Astrocyte (in vitro differentiated cells and primary cell): ENCODE data around the gene KCNMA1. TPM values are rescaled to one million over a fixed set of nuclear protein-coding genes. Genes with fewer than 3 reads are reported as not detected.

Source experiments
- DNase-seq: peaks from one replicate; pipeline ENCODE4 v3.0.0-alpha.2; 2010; ENCODE audit warnings: low read depth
- FAIRE-seq: peaks from 2 replicates; lab custom pipeline; 2011; peaks lifted over from hg19 to GRCh38; lab: Jason Lieb, UNC
- H2AFZ ChIP-seq: 2 replicates; pipeline ENCODE4 v1.6.0; 2012; ENCODE audit warnings: low read depth, low read length, inconsistent platforms
- H3K27ac ChIP-seq: 2 replicates; pipeline ENCODE4 v1.5.1; 2011; ENCODE audit warnings: low read depth, low read length, inconsistent platforms
- H3K27me3 ChIP-seq: 2 replicates; pipeline ENCODE4 v1.6.0; 2011; ENCODE audit warnings: low read length, inconsistent platforms; ENCODE audit not compliant: insufficient read depth
- H3K36me3 ChIP-seq: 2 replicates; pipeline ENCODE4 v1.5.1; 2011; ENCODE audit warnings: low read length, inconsistent platforms; ENCODE audit not compliant: insufficient read depth
- H3K4me1 ChIP-seq: 2 replicates; pipeline ENCODE4 v1.5.1; 2011; ENCODE audit warnings: low read length, inconsistent platforms; ENCODE audit not compliant: insufficient read depth
- H3K4me2 ChIP-seq: 2 replicates; pipeline ENCODE4 v1.6.0; 2012; ENCODE audit warnings: low read length, inconsistent platforms
- H3K4me3 ChIP-seq: 2 replicates; pipeline ENCODE4 v1.5.1; 2011; ENCODE audit warnings: low read depth, mild to moderate bottlenecking, low read length, inconsistent platforms; ENCODE audit not compliant: insufficient read depth
- H3K79me2 ChIP-seq: 2 replicates; pipeline ENCODE4 v1.6.0; 2012; ENCODE audit warnings: mild to moderate bottlenecking, low read length, inconsistent platforms; ENCODE audit not compliant: insufficient read depth
- H3K9ac ChIP-seq: 2 replicates; pipeline ENCODE4 v1.6.0; 2012; ENCODE audit warnings: mild to moderate bottlenecking, low read length, inconsistent platforms
- H3K9me3 ChIP-seq: 2 replicates; pipeline ENCODE4 v1.5.1; 2012; ENCODE audit warnings: low read depth, mild to moderate bottlenecking, low read length, inconsistent platforms; ENCODE audit not compliant: insufficient read depth
- H4K20me1 ChIP-seq: 2 replicates; pipeline ENCODE4 v1.6.0; 2012; ENCODE audit warnings: low read length, inconsistent platforms; ENCODE audit not compliant: insufficient read depth
- H3K27ac Mint-ChIP-seq: one replicate; pipeline ENCODE4 v1.8.0; 2021; ENCODE audit warnings: mild to moderate bottlenecking, mixed read lengths; ENCODE audit not compliant: unreplicated experiment
- H3K27me3 Mint-ChIP-seq: one replicate; pipeline ENCODE4 v1.8.0; 2021; ENCODE audit warnings: low read depth, mixed read lengths; ENCODE audit not compliant: unreplicated experiment
- H3K36me3 Mint-ChIP-seq: one replicate; pipeline ENCODE4 v1.8.0; 2021; ENCODE audit warnings: low read depth, mixed read lengths; ENCODE audit not compliant: unreplicated experiment
- H3K4me1 Mint-ChIP-seq: one replicate; pipeline ENCODE4 v1.8.0; 2021; ENCODE audit warnings: low read depth, mixed read lengths; ENCODE audit not compliant: unreplicated experiment
- H3K4me3 Mint-ChIP-seq: one replicate; pipeline ENCODE4 v1.8.0; 2021; ENCODE audit warnings: mild to moderate bottlenecking, moderate library complexity, mixed read lengths; ENCODE audit not compliant: unreplicated experiment
- H3K9me3 Mint-ChIP-seq: one replicate; pipeline ENCODE4 v1.8.0; 2021; ENCODE audit warnings: mild to moderate bottlenecking, mixed read lengths; ENCODE audit not compliant: unreplicated experiment
- EZH2 ChIP-seq: IDR thresholded peaks from 2 replicates; pipeline ENCODE4 v1.6.1; 2012; ENCODE audit warnings: mild to moderate bottlenecking, low read length, inconsistent platforms; ENCODE audit not compliant: insufficient read depth
- total RNA-seq: library from RNA; stranded (reverse); gene quantifications from 2 replicates; pipeline ENCODE4 v1.2.1, GENCODE V29; 2021
- TF ChIP-seq, protein P1 (sequence below): IDR thresholded peaks from 2 replicates; pipeline ENCODE4 v1.5.1; 2011; ENCODE audit warnings: low read depth, mild to moderate bottlenecking, inconsistent platforms, low read length, moderate library complexity; ENCODE audit not compliant: insufficient read depth

Gene KCNMA1
- total RNA-seq, 1 donor from 2014 or later: 45.8 TPM

- Mint-ChIP-seq H3K4me1 (peaks cover 6% of the 10 kb centered on the region), H3K27ac (no peak overlapping the region), H3K9me3 (no peaks in the 10 kb centered on the region), H3K4me3 (no peak overlapping the region), H3K27me3 (no peaks in the 10 kb centered on the region), H3K36me3 (peaks cover 2% of the 10 kb centered on the region)
- Histone ChIP-seq H3K4me3 (no peak overlapping the region), H4K20me1 (no peaks in the 10 kb centered on the region), H2AFZ (no peak overlapping the region), H3K9me3 (no peaks in the 10 kb centered on the region), H3K27ac (no peak overlapping the region), H3K9ac (no peak overlapping the region), H3K27me3 (no peaks in the 10 kb centered on the region), H3K79me2 (no peaks in the 10 kb centered on the region), H3K36me3 (no peaks in the 10 kb centered on the region), H3K4me2 (no peak overlapping the region), H3K4me1 (no peaks in the 10 kb centered on the region)
- FAIRE-seq (no peak), DNase-seq (no peak)
- TF ChIP-seq, protein P1, sequence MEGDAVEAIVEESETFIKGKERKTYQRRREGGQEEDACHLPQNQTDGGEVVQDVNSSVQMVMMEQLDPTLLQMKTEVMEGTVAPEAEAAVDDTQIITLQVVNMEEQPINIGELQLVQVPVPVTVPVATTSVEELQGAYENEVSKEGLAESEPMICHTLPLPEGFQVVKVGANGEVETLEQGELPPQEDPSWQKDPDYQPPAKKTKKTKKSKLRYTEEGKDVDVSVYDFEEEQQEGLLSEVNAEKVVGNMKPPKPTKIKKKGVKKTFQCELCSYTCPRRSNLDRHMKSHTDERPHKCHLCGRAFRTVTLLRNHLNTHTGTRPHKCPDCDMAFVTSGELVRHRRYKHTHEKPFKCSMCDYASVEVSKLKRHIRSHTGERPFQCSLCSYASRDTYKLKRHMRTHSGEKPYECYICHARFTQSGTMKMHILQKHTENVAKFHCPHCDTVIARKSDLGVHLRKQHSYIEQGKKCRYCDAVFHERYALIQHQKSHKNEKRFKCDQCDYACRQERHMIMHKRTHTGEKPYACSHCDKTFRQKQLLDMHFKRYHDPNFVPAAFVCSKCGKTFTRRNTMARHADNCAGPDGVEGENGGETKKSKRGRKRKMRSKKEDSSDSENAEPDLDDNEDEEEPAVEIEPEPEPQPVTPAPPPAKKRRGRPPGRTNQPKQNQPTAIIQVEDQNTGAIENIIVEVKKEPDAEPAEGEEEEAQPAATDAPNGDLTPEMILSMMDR: no peak
- no peak for TF ChIP-seq EZH2
Observed at GRCh38 chr10:77149706-77150105, 487.9 kb downstream of the KCNMA1 start.

GRCh38 chr10:77149001-77149400, 488.6 kb downstream of the KCNMA1 start:
- Histone ChIP-seq H2AFZ (no peak overlapping the region), H3K79me2 (no peaks in the 10 kb centered on the region), H3K4me2 (no peak overlapping the region), H3K27me3 (no peaks in the 10 kb centered on the region), H3K4me3 (no peak overlapping the region), H3K9me3 (no peaks in the 10 kb centered on the region), H4K20me1 (no peaks in the 10 kb centered on the region), H3K27ac (no peak overlapping the region), H3K4me1 (no peaks in the 10 kb centered on the region), H3K9ac (no peak overlapping the region), H3K36me3 (no peaks in the 10 kb centered on the region)
- no peak overlapping the region for H3K27ac Mint-ChIP-seq
- H3K4me1 Mint-ChIP-seq: peaks cover 6% of the 10 kb centered on the region
- no peaks in the 10 kb centered on the region for H3K27me3 Mint-ChIP-seq
- no peak for FAIRE-seq
- H3K4me3 Mint-ChIP-seq: no peak overlapping the region
- peaks cover under 1% of the 10 kb centered on the region for H3K36me3 Mint-ChIP-seq
- TF ChIP-seq EZH2: no peak
- no peak for DNase-seq
- no peaks in the 10 kb centered on the region for H3K9me3 Mint-ChIP-seq

- DNase-seq (no peak), FAIRE-seq (no peak)
- Histone ChIP-seq H3K9me3 (no peaks in the 10 kb centered on the region), H3K4me1 (no peaks in the 10 kb centered on the region), H4K20me1 (no peaks in the 10 kb centered on the region), H3K4me2 (no peak overlapping the region), H3K4me3 (no peak overlapping the region), H2AFZ (no peak overlapping the region), H3K9ac (no peak overlapping the region), H3K36me3 (no peaks in the 10 kb centered on the region), H3K27me3 (no peaks in the 10 kb centered on the region), H3K27ac (no peak overlapping the region), H3K79me2 (no peaks in the 10 kb centered on the region)
- Mint-ChIP-seq H3K9me3 (no peaks in the 10 kb centered on the region), H3K27me3 (no peaks in the 10 kb centered on the region), H3K4me1 (peaks cover 6% of the 10 kb centered on the region), H3K4me3 (no peak overlapping the region), H3K27ac (no peak overlapping the region), H3K36me3 (no peaks in the 10 kb centered on the region)
- no peak for TF ChIP-seq EZH2
- TF ChIP-seq, protein P1: no peak
Observed at GRCh38 chr10:77147871-77148270, 489.7 kb downstream of the KCNMA1 start.
